Stimulated activated CD8-positive, alpha-beta memory T cell treated with anti-CD3 and anti-CD28 coated beads, Interleukin-4, amount 100 ng/mL, for 48 hours (primary cell): ENCODE results near the gene LBX1.
"Not testable (repeated sequence)": the region's sequence is repeated elsewhere in the genome, so short reads cannot be mapped to it uniquely, and the experiment has no call there.

Experiments
- DNase-seq: peaks from one replicate; pipeline ENCODE4 v3.0.0-alpha.2; 2020

The LBX1 gene

GRCh38 chr10:101202667-101203066, 26.6 kb downstream of the LBX1 start:
- DNase-seq = not testable (repeated sequence)

DNA sequence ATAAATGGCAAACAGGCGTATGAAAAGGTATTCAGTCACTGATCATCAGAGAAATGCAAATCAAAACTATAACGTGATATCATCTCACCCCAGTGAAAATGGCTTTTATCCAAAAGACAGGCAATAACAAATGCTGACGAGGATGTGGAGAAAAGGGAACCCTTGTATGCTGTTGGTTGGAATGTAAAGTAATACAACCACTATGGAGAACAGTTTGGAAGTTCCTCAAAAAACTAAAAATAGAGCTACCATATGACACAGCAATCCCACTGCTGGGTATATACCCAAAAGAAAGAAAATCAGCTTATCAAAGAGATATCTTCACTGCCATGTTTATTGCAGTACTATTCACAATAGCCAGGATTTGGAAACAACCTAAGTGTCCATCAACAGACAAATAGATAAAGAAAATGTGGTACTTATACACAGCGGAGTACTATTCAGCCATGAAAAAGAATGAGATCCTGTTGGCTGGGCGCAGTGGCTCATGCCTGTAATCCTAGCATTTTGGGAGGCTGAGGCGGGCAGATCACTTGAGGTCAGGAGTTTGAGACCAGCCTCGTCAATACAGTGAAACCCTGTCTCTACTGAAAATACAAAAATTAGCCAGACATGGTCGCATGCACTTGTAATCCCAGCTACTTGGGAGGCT, 30.8 kb downstream of the LBX1 start:
- DNase-seq = not testable (repeated sequence)

DNA sequence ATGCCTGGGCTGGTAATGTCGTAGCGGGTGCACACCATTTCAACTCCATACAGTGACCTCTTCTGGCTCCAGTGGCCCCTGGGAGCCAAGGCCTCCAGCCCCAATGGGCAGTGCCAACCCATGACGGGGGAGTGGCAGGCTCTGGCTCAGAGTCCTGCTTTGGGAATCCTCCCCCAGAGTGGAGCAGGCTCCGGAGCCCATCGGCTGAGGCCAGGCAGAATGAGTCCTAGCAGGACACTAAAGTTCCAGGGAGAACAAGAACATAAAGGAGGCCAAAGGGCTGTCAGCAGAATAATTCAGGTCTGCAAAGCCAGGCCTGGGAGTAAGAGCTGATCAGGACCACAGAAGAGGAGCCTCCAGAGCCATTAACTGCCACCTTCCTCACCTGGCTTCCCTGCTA, 33.3 kb downstream of the LBX1 start:
- DNase-seq = no peak

DNA sequence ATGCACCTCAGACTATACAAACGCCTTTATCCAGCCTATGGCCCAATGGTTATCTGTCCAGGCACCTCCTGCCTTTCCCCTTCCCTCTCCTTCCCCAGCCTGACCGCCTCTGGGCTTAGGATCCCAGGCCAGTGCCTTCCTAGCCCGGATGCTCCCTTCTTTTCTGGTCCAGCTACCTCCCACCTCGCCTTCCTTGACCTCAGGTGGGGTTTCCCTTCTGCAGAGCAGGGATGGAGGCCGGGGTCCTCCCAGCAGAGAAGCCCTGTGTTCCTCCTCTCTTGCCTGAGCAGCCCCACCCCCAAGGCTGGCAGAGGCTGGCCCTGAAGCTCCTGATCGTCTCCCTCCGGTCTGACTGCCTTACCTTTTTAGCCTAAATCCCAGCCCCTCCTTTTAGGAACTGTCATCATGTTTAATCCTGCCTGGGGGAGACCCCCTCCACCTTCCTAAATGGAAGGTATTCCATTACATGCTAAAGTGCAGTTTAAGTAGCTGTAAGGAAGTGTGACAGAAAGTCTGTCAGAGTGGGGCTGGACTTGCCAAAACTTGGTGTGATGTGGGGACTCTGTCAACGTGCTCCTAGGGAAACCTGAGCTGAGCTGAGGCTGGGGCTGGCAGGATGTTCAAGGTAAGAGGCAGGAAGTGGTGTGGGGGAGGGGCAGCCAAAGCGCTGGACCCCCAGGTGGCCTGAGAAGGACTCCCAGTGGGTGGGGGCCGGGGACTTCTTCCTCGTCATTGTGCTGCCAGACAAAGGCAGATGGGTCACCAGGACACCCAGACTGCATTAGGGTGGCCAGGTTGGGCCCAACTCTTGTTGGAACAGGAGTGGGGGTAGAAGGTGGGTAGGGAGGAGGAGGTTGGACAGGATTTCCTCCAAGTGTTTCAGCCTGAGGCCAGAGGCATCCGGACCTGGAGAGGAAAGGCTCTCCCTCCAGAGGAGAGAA, 39.5 kb downstream of the LBX1 start:
- DNase-seq = no peak

DNA sequence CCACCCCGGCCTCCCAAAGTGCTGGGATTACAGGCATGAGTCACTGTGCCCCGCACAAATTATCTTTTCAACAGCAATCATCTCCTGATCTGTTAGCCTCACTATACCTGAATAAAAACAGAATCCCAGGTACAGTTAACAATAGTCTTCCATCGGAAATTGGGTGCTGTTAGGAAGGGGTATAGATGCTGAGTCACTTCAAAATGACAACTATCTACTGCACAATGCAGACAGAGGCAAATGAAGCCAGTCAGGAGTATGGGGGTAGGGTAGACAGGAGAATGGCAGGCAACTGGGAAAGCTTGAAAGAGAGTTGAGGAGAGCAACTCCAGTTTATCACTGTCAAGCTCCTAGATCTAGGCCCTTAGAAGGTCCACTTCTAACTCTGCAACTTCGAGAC, 40.3 kb downstream of the LBX1 start:
- no peak for DNase-seq

GRCh38 chr10:101183458-101184183, 45.6 kb downstream of the LBX1 start:
- no peak for DNase-seq

DNA sequence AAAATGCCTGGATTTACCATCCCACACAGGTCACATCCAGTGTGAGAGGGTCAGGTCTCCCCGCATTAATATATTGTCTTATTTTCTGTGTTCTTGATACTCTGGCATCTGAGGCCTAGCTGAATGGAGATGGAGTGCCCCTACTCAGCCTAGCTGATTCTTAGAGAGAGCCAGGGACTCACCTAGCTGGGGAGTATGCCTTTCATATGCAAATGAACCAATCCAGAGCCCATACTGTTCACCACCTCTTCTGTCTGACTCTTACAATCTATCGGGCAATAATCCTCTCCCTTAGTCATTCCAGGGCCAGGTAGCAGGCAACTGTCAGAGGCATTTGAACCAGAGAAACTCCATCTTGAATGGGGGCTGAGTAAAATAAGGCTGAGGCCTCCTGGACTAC, 46.3 kb downstream of the LBX1 start:
- no peak for DNase-seq
